ENCODE measurements around the gene SIRT7.

DNA sequence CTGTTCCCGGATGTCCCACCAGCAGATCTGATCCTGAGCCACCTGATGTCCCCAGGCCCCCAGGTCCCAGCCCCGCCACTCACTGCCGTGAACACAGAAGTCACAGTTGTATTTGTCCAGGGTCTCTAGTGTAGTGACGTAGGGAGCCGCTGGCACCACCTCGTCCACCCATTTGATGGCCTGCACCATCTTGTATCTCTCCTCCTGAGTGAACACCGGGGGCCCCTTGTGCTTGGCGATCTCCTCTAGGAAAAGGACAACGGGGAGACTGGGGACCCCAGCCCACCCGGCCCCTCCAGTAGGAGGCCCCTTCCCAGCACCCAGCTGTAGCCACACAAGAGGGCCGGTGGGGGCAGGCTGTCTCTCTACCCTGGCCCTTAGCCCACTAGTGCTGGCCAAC, 9.2 kb downstream of the SIRT7 start:
- TF ChIP-seq CTCF (IDR thresholded peaks at IDR 0.05) = no peak
- TF ChIP-seq POLR2A (IDR thresholded peaks at IDR 0.05) = no peak

Measured in lower leg skin (tissue), 3 donors.